Skeletal muscle tissue (tissue), 4 donors: Measurements from ENCODE around the gene RABEPK. TPM values are rescaled to one million over a fixed set of nuclear protein-coding genes. Genes with fewer than 3 reads are reported as not detected.
A peak's percentile ranks its signal among the peaks of the same experiment; 100 is the strongest.
"Not testable (repeated sequence)": the region's sequence is repeated elsewhere in the genome, so short reads cannot be mapped to it uniquely, and the experiment has no call there.

Source experiments
- H3K27ac ChIP-seq: one replicate; pipeline ENCODE4 v1.7.0; 2013; ENCODE audit warnings: mild to moderate bottlenecking, low read depth, low read length, inconsistent platforms
- H3K27me3 ChIP-seq, 3 donors: one replicate each; pipeline ENCODE4 v1.7.0; 2013; ENCODE audit warnings: low read length in 3 of 3; ENCODE audit not compliant: control insufficient read depth in 3 of 3, insufficient read depth in 3 of 3
- H3K36me3 ChIP-seq, 3 donors: one replicate each; pipeline ENCODE4 v1.7.0; 2013; ENCODE audit warnings: low read length in 3 of 3; ENCODE audit not compliant: control insufficient read depth in 3 of 3, insufficient read depth in 3 of 3
- H3K4me1 ChIP-seq, 3 donors: one replicate each; pipeline ENCODE4 v1.7.0; 2013; ENCODE audit warnings: low read length in 3 of 3, mild to moderate bottlenecking in 3 of 3; ENCODE audit not compliant: control insufficient read depth in 3 of 3, insufficient read depth in 3 of 3
- H3K4me3 ChIP-seq, 3 donors: one replicate each; pipeline ENCODE4 v1.7.0; 2013; ENCODE audit warnings: low read length in 3 of 3
- H3K9ac ChIP-seq, 3 donors: one replicate each; pipeline ENCODE4 v1.7.0; 2013; ENCODE audit warnings: low read length in 3 of 3, mild to moderate bottlenecking in 3 of 3, moderate library complexity in 2 of 3, low read depth in 1 of 3
- H3K9me3 ChIP-seq, 3 donors: one replicate each; pipeline ENCODE4 v1.7.0; 2013; ENCODE audit warnings: low read length in 3 of 3; ENCODE audit not compliant: control insufficient read depth in 3 of 3
- total RNA-seq: library from RNA; depleted of rRNA; stranded (reverse); fragments of >200 nt; gene quantifications from one replicate; pipeline ENCODE4 v1.2.3, GENCODE V29; 2014
- donor health status: Osteomylitis.

Gene RABEPK
- total RNA-seq, 1 donor from 2014 or later: 18.8 TPM

DNA sequence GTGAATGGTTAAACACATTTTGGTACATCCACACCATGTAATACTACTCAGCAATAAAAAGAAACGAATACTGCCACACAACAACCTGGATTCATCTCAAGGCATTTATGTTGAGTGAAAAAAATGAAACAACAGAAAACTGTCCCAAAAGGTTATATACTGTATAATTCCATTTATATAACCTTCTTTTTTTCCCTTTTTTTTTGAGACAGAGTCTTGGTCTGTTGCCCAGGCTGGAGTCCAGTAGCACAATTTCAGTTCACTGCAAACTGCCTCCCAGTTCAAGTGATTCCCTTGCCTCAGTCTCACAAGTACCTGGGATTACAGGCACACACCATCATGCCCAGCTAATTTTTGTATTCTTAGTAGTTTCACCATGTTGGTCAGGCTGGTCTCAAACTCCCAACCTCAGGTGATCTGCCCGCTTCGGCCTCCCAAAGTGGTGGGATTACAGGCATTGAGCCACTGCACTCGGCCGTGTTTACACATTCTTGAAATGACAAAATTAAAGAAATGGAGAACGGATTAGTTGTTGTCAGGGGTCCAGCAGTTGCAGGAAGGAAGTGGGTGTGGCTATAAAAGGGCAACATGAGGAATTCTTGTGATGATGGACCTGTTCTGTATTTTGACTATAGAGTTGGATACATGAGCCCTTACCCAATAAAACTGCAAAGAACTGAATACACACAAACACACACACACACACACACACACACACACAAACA lies 28.1 kb upstream of the RABEPK start:
- no peak overlapping the region for H3K4me3 ChIP-seq
- peak overlapping the region; percentile 34 for H3K27ac ChIP-seq
- H3K36me3 ChIP-seq: peaks cover 0 to 15% (median 0%) of the 10 kb centered on the region in 3 donors
- peaks cover 13 to 15% (median 13%) of the 10 kb centered on the region in 3 donors for H3K4me1 ChIP-seq
- no peak overlapping the region for H3K9ac ChIP-seq
- H3K9me3 ChIP-seq: no peaks in the 10 kb centered on the region
- no peaks in the 10 kb centered on the region for H3K27me3 ChIP-seq

DNA sequence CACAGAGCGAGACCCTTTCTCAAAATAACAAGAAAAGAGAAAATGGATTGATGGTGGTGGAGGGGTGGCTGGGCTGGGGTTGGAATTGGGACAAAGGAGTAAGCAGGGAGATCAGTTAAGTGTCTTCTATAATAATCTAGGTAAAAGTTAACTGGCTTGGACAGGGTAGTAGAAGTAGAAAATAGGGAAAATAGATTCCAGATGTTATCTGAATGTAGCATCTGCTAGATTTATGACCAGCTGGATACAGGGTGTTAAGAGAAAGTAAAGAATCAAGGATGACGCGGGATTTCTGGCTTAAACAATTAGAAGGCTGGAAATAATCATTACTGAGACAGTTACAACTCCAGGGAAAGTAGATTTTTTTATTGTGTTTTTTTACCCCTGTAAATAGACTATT lies 23.7 kb upstream of the RABEPK start:
- Histone ChIP-seq H3K36me3 (no peaks in the 10 kb centered on the region), H3K4me1 (peaks cover 16 to 28% (median 27%) of the 10 kb centered on the region in 3 donors), H3K4me3 (no peak overlapping the region), H3K9ac (no peak overlapping the region), H3K9me3 (no peaks in the 10 kb centered on the region), H3K27me3 (no peaks in the 10 kb centered on the region), H3K27ac (peak overlapping the region; percentile 19)

DNA sequence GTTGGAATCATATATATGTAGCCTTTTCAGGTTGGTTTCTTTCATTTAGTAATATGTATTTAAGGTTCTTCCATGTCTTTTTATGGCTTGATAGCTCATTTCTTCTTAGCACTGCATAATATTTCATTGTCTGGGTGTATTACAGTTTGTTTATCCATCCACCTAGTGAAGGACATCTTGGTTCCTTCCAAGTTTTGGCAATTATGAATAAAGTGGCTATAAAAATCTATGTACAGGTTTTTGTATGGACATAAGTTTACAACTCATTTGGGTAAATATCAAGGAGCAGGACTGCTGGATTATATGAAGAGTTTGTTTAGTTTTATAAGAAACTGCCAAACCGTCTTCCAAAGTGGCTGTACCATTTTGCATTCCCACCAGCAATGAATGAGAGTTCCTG lies 22.5 kb upstream of the RABEPK start:
- Histone ChIP-seq H3K4me1 (peaks cover 13 to 26% (median 20%) of the 10 kb centered on the region in 3 donors), H3K9me3 (no peaks in the 10 kb centered on the region), H3K36me3 (no peaks in the 10 kb centered on the region), H3K9ac (no peak overlapping the region), H3K27me3 (no peaks in the 10 kb centered on the region), H3K4me3 (no peak overlapping the region), H3K27ac (no peak overlapping the region)

DNA sequence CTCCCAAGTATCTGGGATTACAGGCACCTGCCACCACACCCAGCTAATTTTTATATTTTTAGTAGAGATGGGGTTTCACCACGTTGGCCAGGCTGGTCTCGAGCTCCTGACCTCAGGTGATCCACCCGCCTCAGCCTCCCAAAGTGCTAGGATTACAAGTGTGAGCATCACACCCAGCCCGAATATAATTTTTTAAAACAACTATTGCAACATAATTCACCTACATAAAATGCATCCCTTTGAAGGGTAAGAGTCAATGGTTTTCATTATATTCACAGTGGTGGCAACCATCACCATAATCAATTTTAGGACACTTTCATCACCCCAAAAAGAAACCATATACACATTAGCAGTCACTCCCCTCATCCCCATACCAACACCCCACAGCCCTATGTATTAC lies 20.6 kb upstream of the RABEPK start:
- not testable (repeated sequence) for H3K36me3 ChIP-seq, H3K9ac ChIP-seq, H3K27me3 ChIP-seq, H3K9me3 ChIP-seq, H3K4me3 ChIP-seq
- Histone ChIP-seq H3K4me1 (peaks cover 22 to 33% (median 22%) of the 10 kb centered on the region in 3 donors), H3K27ac (peak overlapping the region; percentile 11)

DNA sequence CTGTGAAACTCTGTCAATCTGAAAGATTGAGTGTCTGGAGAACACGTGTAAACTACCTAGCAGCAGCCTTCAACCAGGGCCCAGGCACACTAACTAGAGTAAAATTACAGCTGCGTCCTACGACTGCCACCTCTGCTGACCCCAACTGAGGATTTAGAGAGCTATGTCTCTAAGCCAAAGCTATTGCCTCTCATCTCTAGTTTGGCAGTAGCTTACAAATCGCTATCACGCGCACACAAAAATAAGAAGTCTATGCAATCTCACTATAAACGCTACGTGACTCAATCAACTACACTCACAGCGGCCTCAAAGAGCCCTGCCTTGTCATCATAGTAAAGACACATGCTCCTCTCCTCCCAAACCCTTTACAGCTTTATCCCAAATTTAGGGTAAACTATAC lies 19.5 kb upstream of the RABEPK start:
- Histone ChIP-seq H3K36me3 (no peaks in the 10 kb centered on the region), H3K4me1 (peaks cover 22 to 31% (median 25%) of the 10 kb centered on the region in 3 donors), H3K4me3 (no peak overlapping the region), H3K27ac (peak overlapping the region; percentile 83), H3K27me3 (no peaks in the 10 kb centered on the region), H3K9me3 (no peaks in the 10 kb centered on the region), H3K9ac (peak overlapping the region in 1 of 3 donors; percentile 34)

DNA sequence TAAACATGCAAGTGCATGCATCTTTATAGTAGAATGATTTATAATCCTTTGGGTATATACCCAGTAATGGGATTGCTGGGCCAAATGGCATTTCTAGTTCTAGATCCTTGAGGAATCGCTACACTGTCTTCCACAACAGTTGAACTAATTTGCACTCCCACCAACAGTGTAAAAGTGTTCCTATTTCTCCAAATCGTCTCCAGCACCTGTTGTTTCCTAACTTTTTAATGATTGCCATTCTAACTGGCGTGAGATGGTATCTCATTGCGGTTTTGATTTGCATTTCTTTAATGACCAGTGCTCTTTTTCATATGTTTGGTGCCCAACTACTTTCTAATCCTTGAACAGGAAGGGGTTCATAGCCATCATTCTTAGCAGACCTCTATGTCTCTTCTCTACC lies 18.6 kb upstream of the RABEPK start:
- not testable (repeated sequence) for H3K9ac ChIP-seq, H3K9me3 ChIP-seq, H3K4me3 ChIP-seq, H3K27me3 ChIP-seq, H3K36me3 ChIP-seq
- peak overlapping the region; percentile 83 for H3K27ac ChIP-seq
- H3K4me1 ChIP-seq: peaks cover 22 to 29% (median 25%) of the 10 kb centered on the region in 3 donors

DNA sequence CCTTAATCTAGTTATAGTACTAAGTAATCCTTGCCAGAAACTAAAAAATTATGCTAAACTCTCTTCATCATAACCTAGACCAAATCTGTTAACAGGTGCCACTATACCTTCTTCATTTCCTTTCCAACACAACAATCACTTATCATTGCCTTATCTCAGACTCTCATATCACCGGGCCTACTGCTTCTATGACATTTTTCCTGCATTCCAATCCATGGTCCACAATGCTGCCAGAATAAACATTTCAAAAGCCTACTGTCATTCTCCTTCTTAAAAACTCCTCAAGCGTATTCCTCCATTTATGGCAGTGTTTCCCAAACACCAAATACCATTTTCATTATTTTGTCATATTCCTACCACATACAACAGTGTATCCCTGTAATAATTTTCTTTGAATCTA lies 17.3 kb upstream of the RABEPK start:
- Histone ChIP-seq H3K27me3 (no peaks in the 10 kb centered on the region), H3K36me3 (no peaks in the 10 kb centered on the region), H3K27ac (peak overlapping the region; percentile 83), H3K4me1 (peaks cover 32 to 33% (median 33%) of the 10 kb centered on the region in 3 donors), H3K4me3 (peak overlapping the region in 1 of 3 donors; percentile 17), H3K9me3 (no peaks in the 10 kb centered on the region), H3K9ac (no peak overlapping the region)

DNA sequence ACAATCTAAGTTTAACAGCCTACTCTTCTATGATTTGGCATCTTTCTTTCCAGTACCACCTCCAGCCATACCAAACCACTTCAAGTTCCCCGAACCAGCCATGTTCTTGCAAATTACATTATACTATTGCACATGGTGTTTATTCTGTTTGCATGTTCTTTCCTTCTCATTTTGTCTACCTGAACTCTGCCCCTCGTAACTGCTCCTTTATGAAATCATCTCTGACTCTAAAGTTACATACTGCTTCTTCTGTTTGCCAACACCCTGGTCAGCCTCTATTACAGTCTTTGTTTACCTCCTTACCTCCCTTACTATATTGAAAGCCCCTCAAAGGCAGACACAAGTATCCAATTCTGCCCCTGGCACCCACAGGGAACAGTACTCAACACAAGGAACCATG lies 16.8 kb upstream of the RABEPK start:
- peak overlapping the region; percentile 83 for H3K27ac ChIP-seq
- no peaks in the 10 kb centered on the region for H3K27me3 ChIP-seq
- no peaks in the 10 kb centered on the region for H3K9me3 ChIP-seq
- peaks cover 36% of the 10 kb centered on the region in 3 donors for H3K4me1 ChIP-seq
- peak overlapping the region in 1 of 3 donors; percentile 54 for H3K9ac ChIP-seq
- H3K36me3 ChIP-seq: no peaks in the 10 kb centered on the region
- H3K4me3 ChIP-seq: no peak overlapping the region

DNA sequence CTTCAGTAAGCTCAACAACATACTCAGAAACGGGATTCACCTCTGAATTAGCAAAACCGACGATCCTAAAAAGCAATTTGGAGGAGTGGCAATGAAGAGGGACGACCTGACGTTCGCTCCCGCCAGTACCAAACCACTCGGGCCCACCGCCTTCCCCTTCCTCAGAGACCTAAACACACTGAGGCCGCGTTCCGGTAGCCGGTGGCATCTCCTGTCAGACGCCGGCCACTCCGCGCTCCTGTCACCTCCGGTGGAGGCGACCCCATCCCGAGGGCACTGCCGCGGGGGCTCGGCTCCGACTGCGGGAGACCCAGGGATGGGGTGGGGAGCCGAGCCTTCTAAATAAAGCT lies 11.4 kb upstream of the RABEPK start:
- Histone ChIP-seq H3K27me3 (no peaks in the 10 kb centered on the region), H3K27ac (peak overlapping the region; percentile 99), H3K4me3 (peak overlapping the region; percentile 86 to 93 (median 89)), H3K36me3 (peaks cover 0 to 2% (median 0%) of the 10 kb centered on the region in 3 donors), H3K9ac (peak overlapping the region; percentile 99 to 100 (median 99)), H3K4me1 (peaks cover 16 to 43% (median 22%) of the 10 kb centered on the region in 3 donors), H3K9me3 (no peaks in the 10 kb centered on the region)

DNA sequence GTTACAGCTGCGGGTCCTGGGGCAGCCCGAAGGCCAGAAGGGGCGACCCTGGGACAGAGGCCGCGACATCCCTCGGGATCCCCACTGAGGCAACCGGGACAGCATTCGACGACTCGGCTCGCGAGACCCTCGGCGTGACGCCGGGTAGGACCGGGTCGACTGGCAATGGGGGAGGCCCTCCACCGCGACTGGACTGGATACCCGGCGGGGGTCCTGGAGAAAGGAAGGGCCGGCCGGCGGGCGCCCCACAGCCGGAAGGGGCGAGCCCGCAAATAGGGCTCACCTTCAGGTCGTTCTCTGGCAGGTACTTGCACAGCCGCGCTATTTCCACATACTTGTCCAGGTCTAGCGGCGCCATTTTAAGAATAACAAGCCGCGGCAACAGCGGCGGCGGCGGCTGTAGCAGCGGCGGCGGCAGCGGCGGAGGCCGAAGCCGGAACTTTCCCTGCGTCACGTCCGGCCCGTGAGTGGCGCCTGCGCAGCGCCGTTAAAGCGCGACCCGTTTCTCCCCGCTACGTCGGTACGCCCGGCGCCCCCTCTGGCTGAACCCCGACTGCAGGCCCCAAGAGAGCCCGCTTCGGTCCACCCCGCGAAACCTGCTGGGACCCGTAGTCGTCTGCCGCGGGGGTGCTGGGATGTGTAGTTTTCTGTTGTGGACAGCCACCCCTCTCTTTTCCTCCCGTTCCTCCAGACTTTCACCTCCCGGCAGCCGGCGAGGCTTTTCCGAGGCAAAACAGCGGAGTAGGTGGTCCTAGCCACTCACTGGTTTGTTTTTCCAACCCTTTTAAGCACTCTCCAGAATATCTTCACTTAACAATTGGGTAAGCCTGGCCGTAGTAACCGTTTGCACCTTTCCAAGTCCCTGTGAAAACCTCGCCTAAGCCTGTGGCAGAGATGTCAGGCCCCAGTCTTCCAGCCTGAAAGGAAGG lies 10.7 kb upstream of the RABEPK start, which contains the start of gene PPP6C:
Gene PPP6C, minus strand, starts transcription at position 443 of the 929 bp plus-strand sequence. Its CDS starts 85 bp downstream, at position 358.
- no peaks in the 10 kb centered on the region for H3K9me3 ChIP-seq
- H3K9ac ChIP-seq: peak within 1 kb of the TSS; percentile 99 to 100 (median 99)
- peaks cover 16 to 39% (median 22%) of the 10 kb centered on the region in 3 donors for H3K4me1 ChIP-seq
- H3K27me3 ChIP-seq: no peaks in the 10 kb centered on the region
- H3K27ac ChIP-seq: peak within 1 kb of the TSS; percentile 99
- H3K36me3 ChIP-seq: peaks cover 0 to 2% (median 0%) of the 10 kb centered on the region in 3 donors
- peak within 1 kb of the TSS; percentile 86 to 95 (median 93) for H3K4me3 ChIP-seq
